Measurements from ENCODE around the gene EIF2B5. TPM values are rescaled to one million over a fixed set of nuclear protein-coding genes. Genes with fewer than 3 reads are reported as not detected.
A peak's percentile ranks its signal among the peaks of the same experiment; 100 is the strongest.

The EIF2B5 gene
- total and polyA plus RNA-seq, 2 donors (not counting 1 experiment from before 2014, with no cell fraction given): 73.2 to 83.8 TPM

- H3K4me1 ChIP-seq (ENCODE audit: control insufficient read depth in 2 of 2, insufficient read depth in 2 of 2, low read length in 2 of 2): peaks cover 23 to 34% of the 10 kb centered on the region in 2 donors
- CTCF ChIA-PET: interaction anchor here (0.6 to 2.1 kb wide), 6 partner anchors 12 to 290 kb away, joined by 3 to 9 read pairs (median 4); partner anchors contain the start of genes ABCF3, EEF1AKMT4 and PARL
- WGBS (ENCODE audit: insufficient coverage): under 1% methylated on average over 73 of the region's 73 CpGs
Measured at GRCh38 chr3:184174646-184175492, 39.7 kb downstream of the EIF2B5 start, which contains the start of gene AP2M1. AP2M1 (plus strand) TSS chr3:184174855; CDS start chr3:184176994, 2,139 bp downstream.

More at GRCh38 chr3:184174646-184175492, 39.7 kb downstream of the EIF2B5 start, which contains the start of gene AP2M1:
- Mint-ChIP-seq H3K4me3 (peak within 1 kb of the TSS; percentile 93), H3K4me1 (peaks cover 37% of the 10 kb centered on the region), H3K9me3 (ENCODE audit: insufficient read depth) (no peaks in the 10 kb centered on the region), H3K27me3 (no peaks in the 10 kb centered on the region), H3K27ac (peak within 1 kb of the TSS; percentile 96)
- H3K9me3 ChIP-seq (ENCODE audit: control extremely low read depth in 1 of 3, control insufficient read depth in 2 of 3, insufficient read depth in 1 of 3, low read length in 2 of 3): no peaks in the 10 kb centered on the region
- POLR2A ChIA-PET: interaction anchor here (0.6 to 1.5 kb wide), 4 partner anchors 9 to 1893 kb away, joined by 3 to 7 read pairs (median 4); partner anchors contain the start of genes ABCF3 and EIF2B5
- no peak for TF ChIP-seq EZH2 (IDR thresholded peaks at IDR 0.05; ENCODE audit: borderline replicate concordance, insufficient read depth, low read depth, low read length, poor library complexity, severe bottlenecking)
- no peak for TF ChIP-seq CTCF (IDR thresholded peaks at IDR 0.05)
- peak within 1 kb of the TSS; percentile 98 for H2AFZ ChIP-seq (ENCODE audit: insufficient read depth, low read depth, low read length, poor library complexity, severe bottlenecking)
- peak within 1 kb of the TSS; percentile 88 for H3K4me2 ChIP-seq (replicated peaks; ENCODE audit: low read depth, low read length, poor library complexity, severe bottlenecking)
- ATAC-seq (ENCODE audit: low read depth) (peak; percentile 98), DNase-seq (peak; percentile 98)
- no peaks in the 10 kb centered on the region for H3K27me3 ChIP-seq (replicated peaks in 1 of 4; ENCODE audit: control extremely low read depth in 1 of 4, control insufficient read depth in 3 of 4, insufficient read depth in 4 of 4, low read length in 3 of 4)
- H4K20me1 ChIP-seq (ENCODE audit: control insufficient read depth, insufficient read depth, low read length, poor library complexity, severe bottlenecking): peaks cover 15% of the 10 kb centered on the region
- peak within 1 kb of the TSS; percentile 56 to 80 for H3K27ac ChIP-seq (ENCODE audit: low read length in 2 of 2)
- H3K9ac ChIP-seq (ENCODE audit: low read length): peak within 1 kb of the TSS; percentile 92
- intact Hi-C loops (cut with micrococcal nuclease): loop anchor here (1.0 kb wide), 8 partner anchors 10 to 188 kb away; partner anchors contain the start of genes DVL3, EEF1AKMT4, EIF2B5 and EIF4G1
- peaks cover 4 to 32% of the 10 kb centered on the region in 2 experiments for H3K36me3 ChIP-seq (replicated peaks in 1 of 2; ENCODE audit: control extremely low read depth in 1 of 2, control insufficient read depth in 1 of 2, extremely low read depth in 1 of 2, insufficient read depth in 2 of 2, low read length in 1 of 2)
- H3K79me2 ChIP-seq (ENCODE audit: control insufficient read depth, insufficient read depth, low read length): peaks cover 42% of the 10 kb centered on the region
- peak within 1 kb of the TSS; percentile 57 to 100 (median 98) for H3K4me3 ChIP-seq (ENCODE audit: control extremely low read depth in 1 of 5, extremely low read depth in 1 of 5, insufficient read depth in 1 of 5, low read depth in 2 of 5, low read length in 4 of 5)

All from B cell (primary cell).